Measurements from ENCODE around the gene STEAP1.

GRCh38 chr7:90178166-90178565 is 23.9 kb downstream of the STEAP1 start:
- TF ChIP-seq, protein P1, sequence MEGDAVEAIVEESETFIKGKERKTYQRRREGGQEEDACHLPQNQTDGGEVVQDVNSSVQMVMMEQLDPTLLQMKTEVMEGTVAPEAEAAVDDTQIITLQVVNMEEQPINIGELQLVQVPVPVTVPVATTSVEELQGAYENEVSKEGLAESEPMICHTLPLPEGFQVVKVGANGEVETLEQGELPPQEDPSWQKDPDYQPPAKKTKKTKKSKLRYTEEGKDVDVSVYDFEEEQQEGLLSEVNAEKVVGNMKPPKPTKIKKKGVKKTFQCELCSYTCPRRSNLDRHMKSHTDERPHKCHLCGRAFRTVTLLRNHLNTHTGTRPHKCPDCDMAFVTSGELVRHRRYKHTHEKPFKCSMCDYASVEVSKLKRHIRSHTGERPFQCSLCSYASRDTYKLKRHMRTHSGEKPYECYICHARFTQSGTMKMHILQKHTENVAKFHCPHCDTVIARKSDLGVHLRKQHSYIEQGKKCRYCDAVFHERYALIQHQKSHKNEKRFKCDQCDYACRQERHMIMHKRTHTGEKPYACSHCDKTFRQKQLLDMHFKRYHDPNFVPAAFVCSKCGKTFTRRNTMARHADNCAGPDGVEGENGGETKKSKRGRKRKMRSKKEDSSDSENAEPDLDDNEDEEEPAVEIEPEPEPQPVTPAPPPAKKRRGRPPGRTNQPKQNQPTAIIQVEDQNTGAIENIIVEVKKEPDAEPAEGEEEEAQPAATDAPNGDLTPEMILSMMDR (IDR thresholded peaks at IDR 0.05): no peak
- TF ChIP-seq POLR2A (IDR thresholded peaks at IDR 0.05): no peak

All from Peyer's patch (tissue), 4 donors.